HCT116 (cell line): ENCODE data around the gene MYBPHL. TPM values are rescaled to one million over a fixed set of nuclear protein-coding genes. Genes with fewer than 3 reads are reported as not detected.

Experiments used
- ATAC-seq: fragments of 200-7000 bp; cut with Tn5 transposase; 2 replicates; pipeline ENCODE4 v1.9.1; 2020; ENCODE audit warnings: mild to moderate bottlenecking, moderate library complexity
- BruUV-seq: library from RNA; stranded (reverse); fragments of 400-500 nt; replicated peaks from 2 replicates; lab custom pipeline; 2021; lab: Mats Ljungman, UMichigan
- CTCF ChIA-PET: fragments of 300-600 bp; sonication (Branson Sonifier 250); formaldehyde crosslinking; loops from one replicate; lab custom pipeline; 2021; ENCODE audit warnings: antibody characterized with exemption; lab: Charles Lee
- POLR2A ChIA-PET: fragments of 300-600, 350-600 bp; sonication (Branson Sonifier 250); formaldehyde crosslinking; loops from one replicate; lab custom pipeline; 2021; ENCODE audit warnings: antibody characterized with exemption; lab: Charles Lee
- RAD21 ChIA-PET, 2 experiments: fragments of 300-600 bp; sonication (Branson Sonifier 250); formaldehyde crosslinking; loops; one replicate each; lab custom pipeline; 2023; ENCODE audit warnings: low total read pairs in 2 of 2; ENCODE audit not compliant: uncharacterized antibody in 2 of 2, unreplicated experiment in 2 of 2, low non-redundant PET in 1 of 2; lab: Charles Lee
- DNase-seq: peaks from one replicate; pipeline ENCODE4 v3.0.0-alpha.2; 2010; ENCODE audit warnings: low read depth, low spot score
- H2AFZ ChIP-seq: fragments of 200-600 bp; shearing (Covaris generic), sonication (generic); 2 replicates; pipeline ENCODE4 v1.6.1; 2017; ENCODE audit warnings: low read depth, mixed run types, mixed read lengths, antibody characterized with exemption, low read length; ENCODE audit not compliant: poor library complexity, severe bottlenecking
- H3K27ac ChIP-seq: 2 replicates; pipeline ENCODE4 v1.5.1; 2012; ENCODE audit warnings: low read depth, low read length
- H3K27me3 ChIP-seq: fragments of 200-600 bp; sonication (generic); 2 replicates; pipeline ENCODE4 v1.6.1; 2016; ENCODE audit warnings: mixed run types, low read length, mixed read lengths; ENCODE audit not compliant: insufficient read depth
- H3K36me3 ChIP-seq, 2 experiments: fragments of 200-500 bp in 1 of 2; fragments of 200-600 bp in 1 of 2; sonication (Bioruptor generic) in 1 of 2; sonication (generic) in 1 of 2; 2 replicates each; pipeline versions ENCODE4 v1.5.1 to v1.6.1; 2014 to 2016; ENCODE audit warnings: low read length in 2 of 2, inconsistent platforms in 1 of 2, mixed read lengths in 1 of 2, mixed run types in 1 of 2; ENCODE audit not compliant: insufficient read depth in 2 of 2, control insufficient read depth in 1 of 2
- H3K4me1 ChIP-seq, 2 experiments: fragments of 200-600 bp in 1 of 2; sonication (generic) in 1 of 2; 2 replicates each; pipeline versions ENCODE4 v1.5.1 to v1.6.1; 2012 to 2017; ENCODE audit warnings: low read length in 2 of 2, inconsistent platforms in 1 of 2, mild to moderate bottlenecking in 1 of 2, mixed read lengths in 1 of 2, mixed run types in 1 of 2, moderate library complexity in 1 of 2; ENCODE audit not compliant: insufficient read depth in 2 of 2, control insufficient read depth in 1 of 2
- H3K4me2 ChIP-seq: fragments of 200-600 bp; sonication (generic); 2 replicates; pipeline ENCODE4 v1.6.1; 2017; ENCODE audit warnings: mixed run types, low read length, mixed read lengths
- H3K4me3 ChIP-seq, 2 experiments: fragments of 200-600 bp in 1 of 2; sonication (generic) in 1 of 2; replicated peaks in 1 of 2; 2 replicates each; pipeline ENCODE4 v1.5.1; 2011 to 2016; ENCODE audit warnings: low read length in 2 of 2, control low read depth in 1 of 2, low read depth in 1 of 2, mild to moderate bottlenecking in 1 of 2, mixed read lengths in 1 of 2, mixed run types in 1 of 2
- H3K79me2 ChIP-seq: fragments of 200-600 bp; sonication (generic); 2 replicates; pipeline ENCODE4 v1.6.1; 2017; ENCODE audit warnings: mild to moderate bottlenecking, mixed run types, low read length, moderate library complexity, mixed read lengths; ENCODE audit not compliant: insufficient read depth
- H3K9ac ChIP-seq: fragments of 200-600 bp; sonication (generic); 2 replicates; pipeline ENCODE4 v1.6.1; 2016; ENCODE audit warnings: low read length, mixed read lengths
- H3K9me2 ChIP-seq: fragments of 200-600 bp; sonication (generic), shearing (Covaris generic); 2 replicates; pipeline ENCODE4 v1.6.1; 2017; ENCODE audit warnings: mixed run types, mild to moderate bottlenecking, moderate library complexity; ENCODE audit not compliant: insufficient read depth
- H3K9me3 ChIP-seq, 2 experiments: fragments of 200-500 bp in 1 of 2; fragments of 200-600 bp in 1 of 2; sonication (Bioruptor generic) in 1 of 2; sonication (generic) in 1 of 2; 2 replicates each; pipeline ENCODE4 v1.6.1; 2014 to 2017; ENCODE audit warnings: low read length in 2 of 2, mixed read lengths in 2 of 2, inconsistent platforms in 1 of 2, low read depth in 1 of 2, mild to moderate bottlenecking in 1 of 2, mixed run types in 1 of 2, moderate library complexity in 1 of 2; ENCODE audit not compliant: control insufficient read depth in 1 of 2, insufficient read depth in 1 of 2
- H4K20me1 ChIP-seq: fragments of 200-600 bp; sonication (generic), shearing (Covaris generic); 2 replicates; pipeline ENCODE4 v1.6.1; 2017; ENCODE audit warnings: mixed run types, mild to moderate bottlenecking, moderate library complexity; ENCODE audit not compliant: insufficient read depth
- CBX3 ChIP-seq: IDR thresholded peaks from 2 replicates; pipeline ENCODE4 v1.6.1; 2012; ENCODE audit warnings: low read depth
- CEBPB ChIP-seq: IDR thresholded peaks from 2 replicates; pipeline ENCODE4 v1.6.1; 2012; ENCODE audit warnings: low read depth
- CTCF ChIP-seq, 3 experiments: fragments of 200-600 bp in 1 of 3; sonication (generic) in 1 of 3; IDR thresholded peaks in 2 of 3; conservative IDR thresholded peaks in 1 of 3; 2 replicates each; pipeline ENCODE4 v1.5.1; 2012 to 2017; ENCODE audit warnings: low read depth in 2 of 3, low read length in 2 of 3, antibody characterized with exemption in 1 of 3, borderline replicate concordance in 1 of 3, control low read depth in 1 of 3, mild to moderate bottlenecking in 1 of 3, mixed read lengths in 1 of 3, mixed run types in 1 of 3, moderate library complexity in 1 of 3; ENCODE audit not compliant: insufficient read depth in 1 of 3
- EZH2 ChIP-seq: fragments of 200-600 bp; sonication (generic); IDR thresholded peaks from 2 replicates; pipeline ENCODE4 v1.6.1; 2017; ENCODE audit warnings: antibody characterized with exemption, mixed run types
- EZH2phosphoT487 ChIP-seq: fragments of 200-600 bp; IDR thresholded peaks from 2 replicates; pipeline ENCODE4 v1.6.1; 2018; ENCODE audit warnings: antibody characterized with exemption, borderline replicate concordance
- FOSL1 ChIP-seq: IDR thresholded peaks from 2 replicates; pipeline ENCODE4 v1.6.1; 2012; ENCODE audit warnings: low read depth
- JUND ChIP-seq: IDR thresholded peaks from 2 replicates; pipeline ENCODE4 v1.6.1; 2012
- MAX ChIP-seq: IDR thresholded peaks from 2 replicates; pipeline ENCODE4 v1.6.1; 2012
- POLR2A ChIP-seq: IDR thresholded peaks from 2 replicates; pipeline ENCODE4 v1.7.0; 2011; ENCODE audit warnings: borderline replicate concordance; ENCODE audit not compliant: insufficient read depth, insufficient read length; ENCODE audit errors: extremely low read depth
- POLR2AphosphoS5 ChIP-seq: IDR thresholded peaks from 2 replicates; pipeline ENCODE4 v1.6.1; 2011; ENCODE audit warnings: mild to moderate bottlenecking, low read depth, low read length, moderate library complexity
- RAD21 ChIP-seq: IDR thresholded peaks from 2 replicates; pipeline ENCODE4 v1.6.1; 2012; ENCODE audit warnings: low read depth, mild to moderate bottlenecking
- REST ChIP-seq: IDR thresholded peaks from 2 replicates; pipeline ENCODE4 v1.6.1; 2012; ENCODE audit warnings: low read depth
- SIN3A ChIP-seq: IDR thresholded peaks from 2 replicates; pipeline ENCODE4 v1.6.1; 2012; ENCODE audit warnings: low read depth
- SRF ChIP-seq: IDR thresholded peaks from 2 replicates; pipeline ENCODE4 v1.6.1; 2012; ENCODE audit warnings: low read depth
- YY1 ChIP-seq: IDR thresholded peaks from 2 replicates; pipeline ENCODE4 v1.6.1; 2011; ENCODE audit warnings: low read length, low read depth, moderate library complexity, mild to moderate bottlenecking; ENCODE audit not compliant: insufficient replicate concordance; ENCODE audit errors: extremely low read depth
- ZBTB33 ChIP-seq: IDR thresholded peaks from 2 replicates; pipeline ENCODE4 v1.6.1; 2011; ENCODE audit warnings: mild to moderate bottlenecking, low read length, moderate library complexity; ENCODE audit not compliant: insufficient replicate concordance; ENCODE audit errors: extremely low read depth
- ZFX ChIP-seq: fragments of 450-650 bp; IDR thresholded peaks from 2 replicates; pipeline ENCODE4 v1.6.1; 2017
- ZNF274 ChIP-seq: fragments of 200-500 bp; sonication (Bioruptor generic); IDR thresholded peaks from 2 replicates; pipeline ENCODE4 v1.6.1; 2014; ENCODE audit warnings: mild to moderate bottlenecking, low read depth, low read length, inconsistent platforms
- intact Hi-C: fragments of 100-400 bp; cut with micrococcal nuclease; formaldehyde crosslinking; loops from 2 replicates; pipeline ENCODE4 v1.10.0; 2022
- total RNA-seq: library from RNA; stranded (reverse); gene quantifications from one replicate; pipeline ENCODE4 v1.2.1, GENCODE V29; 2021; ENCODE audit not compliant: unreplicated experiment

Gene MYBPHL
- total RNA-seq, 1 experiment from 2014 or later = 1.0 TPM

- no peaks in the 10 kb centered on the region for H3K79me2 ChIP-seq
- ATAC-seq (no peak), DNase-seq (no peak)
- ChIA-PET POLR2A (no interaction called here), RAD21 (no interaction called here), CTCF (no interaction called here)
- no peak overlapping the region for H3K9ac ChIP-seq
- no peak for TF ChIP-seq CBX3
- no peak for TF ChIP-seq SRF
- no peak for TF ChIP-seq ZBTB33
- no peak for TF ChIP-seq CTCF (IDR thresholded peaks at IDR 0.05 in 2 of 3, conservative IDR thresholded peaks at IDR 0.05 in 1 of 3; ENCODE audit: borderline replicate concordance in 1 of 3, insufficient read depth in 1 of 3, low read depth in 2 of 3, low read length in 2 of 3)
- no peak for TF ChIP-seq EZH2phosphoT487
- no peak for TF ChIP-seq SIN3A
- no peak for TF ChIP-seq FOSL1
- no peak for TF ChIP-seq JUND
- TF ChIP-seq POLR2A = no peak
- TF ChIP-seq MAX = no peak
- TF ChIP-seq RAD21 = no peak
- no peak for TF ChIP-seq CEBPB
- TF ChIP-seq REST = no peak
- TF ChIP-seq EZH2 = no peak
- no peak for TF ChIP-seq ZFX
- TF ChIP-seq ZNF274 = no peak
- no peak for TF ChIP-seq YY1
- TF ChIP-seq POLR2AphosphoS5 = no peak
- no peaks in the 10 kb centered on the region for H3K9me3 ChIP-seq
- BruUV-seq = no TSS peak
- H3K36me3 ChIP-seq = no peaks in the 10 kb centered on the region; a peak in 1 of 4 replicates
- no peak overlapping the region for H2AFZ ChIP-seq
- H3K27me3 ChIP-seq = no peaks in the 10 kb centered on the region
- H3K27ac ChIP-seq = no peak overlapping the region
- H3K4me2 ChIP-seq = no peak overlapping the region
- no peaks in the 10 kb centered on the region for H3K4me1 ChIP-seq
- intact Hi-C loops = no loop called here
- no peaks in the 10 kb centered on the region for H3K9me2 ChIP-seq
- no peaks in the 10 kb centered on the region for H4K20me1 ChIP-seq
- H3K4me3 ChIP-seq = no peak overlapping the region
Observed at GRCh38 chr1:109315288-109315687, 8.5 kb upstream of the MYBPHL start.
